ENCODE measurements around the gene MATR3. TPM values are rescaled to one million over a fixed set of nuclear protein-coding genes. Genes with fewer than 3 reads are reported as not detected.
A peak's percentile ranks its signal among the peaks of the same experiment; 100 is the strongest.
"Not testable (repeated sequence)": the region's sequence is repeated elsewhere in the genome, so short reads cannot be mapped to it uniquely, and the experiment has no call there.

MATR3 gene
- total RNA-seq, 1 experiment from 2014 or later, result 359 TPM

DNA sequence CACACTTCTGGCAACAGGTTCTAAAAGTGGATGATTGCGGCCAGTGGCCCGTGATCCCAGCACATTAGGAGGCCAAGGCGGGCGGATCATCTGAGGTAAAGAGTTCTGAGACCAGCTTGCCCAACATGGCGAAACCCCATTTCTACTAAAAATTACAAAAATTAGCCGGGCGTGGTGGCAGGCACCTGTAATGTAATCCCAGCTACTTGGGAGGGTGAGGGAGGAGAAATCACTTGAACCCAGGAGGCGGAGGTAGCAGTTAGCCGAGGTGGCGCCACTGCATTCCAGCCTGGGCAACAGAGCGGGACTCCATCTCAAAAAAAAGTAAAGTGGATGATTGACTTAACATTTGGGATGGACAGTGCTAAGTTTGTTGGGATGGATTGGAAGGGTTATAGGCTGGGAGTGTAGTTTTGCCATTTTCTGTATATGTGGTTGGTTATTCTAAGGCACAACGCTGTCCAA, 3.4 kb downstream of the MATR3 start:
- DNase-seq (ENCODE audit: extremely low read depth, low read depth), result no peak

DNA sequence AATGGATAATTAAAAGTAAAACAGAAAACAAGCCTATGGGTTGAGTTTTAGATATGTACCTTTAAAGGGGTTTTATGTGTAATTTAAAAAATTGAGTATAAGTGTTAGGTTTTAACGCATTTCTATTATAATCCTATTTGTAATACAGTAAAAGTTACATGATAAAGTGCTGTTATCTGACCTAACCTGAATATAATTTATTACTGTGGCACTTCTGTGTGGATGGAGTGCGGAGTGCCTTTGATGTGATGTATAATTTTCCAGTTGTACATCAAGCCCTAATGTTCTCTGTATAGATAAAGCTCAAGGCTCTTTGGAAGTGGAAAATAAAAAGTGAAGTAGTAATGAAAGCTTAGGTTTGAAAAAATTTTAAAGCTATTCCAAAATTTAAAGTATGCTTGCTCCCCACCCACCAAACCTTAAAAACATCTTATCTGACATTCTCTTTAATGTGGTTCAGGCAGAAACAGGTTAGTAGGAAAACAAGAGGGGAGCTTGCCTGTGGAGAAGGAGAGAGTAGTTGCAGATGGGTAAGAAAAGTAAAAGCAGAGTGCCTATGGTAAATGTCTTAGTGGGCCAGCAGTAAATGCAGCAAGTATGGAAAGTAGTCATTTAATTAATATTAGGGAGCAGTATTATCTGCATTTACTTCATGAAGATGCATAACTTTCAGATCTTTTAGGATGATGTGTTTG, 4.0 kb downstream of the MATR3 start:
- DNase-seq (ENCODE audit: extremely low read depth, low read depth), result no peak

DNA sequence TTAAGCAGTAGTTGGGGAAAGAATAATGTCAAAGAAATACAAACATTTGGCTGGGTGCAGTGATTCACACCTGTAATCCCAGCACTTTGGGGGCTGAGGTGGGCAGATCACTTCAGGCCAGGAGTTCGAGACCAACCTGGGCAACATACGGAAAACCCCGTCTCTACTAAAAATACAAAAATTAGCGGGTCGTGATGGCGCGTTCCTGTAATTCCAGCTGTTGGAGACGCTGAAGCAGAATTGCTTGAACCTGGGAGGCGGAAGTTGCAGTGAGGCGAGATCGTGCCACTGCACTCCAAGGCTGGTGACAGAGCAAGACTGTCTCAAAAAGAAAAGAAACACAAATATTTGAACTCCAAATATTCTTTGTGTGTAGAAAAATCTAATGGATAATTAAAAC, 4.7 kb downstream of the MATR3 start:
- no peak for DNase-seq (ENCODE audit: extremely low read depth, low read depth)

DNA sequence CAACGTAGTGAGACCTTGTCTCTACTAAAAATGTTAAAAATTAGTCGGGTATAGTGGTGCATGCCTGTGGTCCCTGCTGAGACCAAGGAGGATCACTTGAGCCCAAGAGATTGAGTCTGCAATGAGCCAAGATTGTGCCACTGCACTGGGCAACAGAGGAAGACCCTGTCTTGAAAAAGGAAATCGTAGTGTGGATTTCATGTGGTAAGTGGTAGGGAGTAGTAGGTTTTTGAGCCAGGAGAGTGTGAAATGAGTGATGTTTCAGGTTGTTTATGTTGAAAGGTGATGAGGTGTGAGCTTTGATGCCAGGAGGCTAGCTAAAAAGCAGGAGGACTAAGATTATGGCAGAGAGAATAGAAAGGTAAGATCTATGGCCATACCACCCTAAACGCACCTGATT, 5.9 kb downstream of the MATR3 start:
- DNase-seq (ENCODE audit: extremely low read depth, low read depth), result no peak

DNA sequence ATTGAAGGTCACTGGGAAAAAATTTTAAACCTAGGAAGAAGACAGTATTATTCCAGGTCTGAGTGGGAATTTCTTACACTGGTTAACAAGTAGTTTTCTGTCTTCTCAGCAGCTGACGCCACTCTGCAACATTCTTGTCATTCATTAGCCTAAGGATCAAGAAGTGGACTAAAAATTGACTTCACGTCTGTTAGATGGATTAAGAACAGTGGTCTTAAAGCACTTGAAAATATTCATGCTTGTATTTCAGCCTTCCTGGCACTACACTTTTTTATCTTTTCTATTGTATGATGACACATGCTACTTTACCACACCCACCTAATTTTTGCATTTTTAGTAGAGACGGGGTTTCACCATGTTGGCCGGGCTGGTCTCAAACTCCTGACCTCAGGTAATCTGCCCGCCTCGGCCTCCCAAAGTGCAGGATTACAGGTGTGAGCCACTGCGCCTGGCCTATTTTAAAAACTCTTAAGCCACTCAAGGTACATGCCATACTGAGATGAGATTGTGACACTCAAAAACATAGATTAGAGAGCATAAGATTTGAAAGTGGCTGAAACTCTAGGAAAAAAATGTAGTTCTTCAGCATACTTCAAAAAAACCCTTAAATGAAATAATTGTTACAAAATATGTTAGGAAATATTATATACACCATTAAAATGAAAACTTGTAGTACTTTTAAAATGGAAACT, 8.4 kb downstream of the MATR3 start:
- no peak for DNase-seq (ENCODE audit: extremely low read depth, low read depth)

DNA sequence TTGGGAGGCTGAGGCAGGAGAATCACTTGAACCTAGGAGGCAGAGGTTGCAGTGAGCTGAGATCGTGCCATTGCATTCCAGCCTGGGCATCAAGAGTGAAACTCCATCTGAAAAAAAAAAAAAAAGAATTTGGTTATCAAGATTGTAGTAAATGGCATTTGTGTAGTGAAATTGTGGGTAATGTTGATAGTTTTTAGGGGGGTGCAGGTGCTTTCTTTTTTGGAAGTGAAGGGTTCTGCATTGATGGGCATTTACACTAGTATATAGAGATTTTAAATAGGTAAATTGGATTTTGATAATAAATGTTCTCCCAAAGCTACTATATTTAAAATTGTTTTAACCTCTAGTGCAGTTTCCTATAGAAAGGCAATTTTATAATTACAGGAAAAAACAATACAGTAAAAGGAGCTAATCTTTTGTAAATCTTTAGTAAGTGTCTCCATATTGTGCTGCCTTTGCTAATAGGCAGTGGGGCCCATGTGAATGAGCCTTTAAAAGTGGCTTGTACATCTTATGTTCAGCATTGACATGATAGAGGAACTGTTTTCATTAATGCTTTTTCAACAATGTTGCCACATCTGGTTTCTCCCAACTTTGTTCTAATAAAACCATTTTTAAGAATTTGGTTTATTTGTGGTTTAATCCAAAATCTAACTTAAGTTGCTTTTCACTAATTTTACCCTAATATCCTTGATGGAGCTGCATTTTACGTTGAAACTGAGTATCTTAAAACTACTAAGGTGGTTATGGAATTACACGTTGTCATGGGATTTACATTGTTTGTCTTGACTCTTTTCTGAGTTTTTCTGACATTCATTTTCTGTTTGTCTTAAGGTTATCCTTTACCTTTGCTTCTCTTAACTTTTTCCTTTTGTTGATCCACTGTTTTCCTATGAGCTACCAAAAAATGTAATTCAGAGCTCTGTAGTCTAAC, 11.1 kb downstream of the MATR3 start:
- DNase-seq (ENCODE audit: extremely low read depth, low read depth), result no peak

DNA sequence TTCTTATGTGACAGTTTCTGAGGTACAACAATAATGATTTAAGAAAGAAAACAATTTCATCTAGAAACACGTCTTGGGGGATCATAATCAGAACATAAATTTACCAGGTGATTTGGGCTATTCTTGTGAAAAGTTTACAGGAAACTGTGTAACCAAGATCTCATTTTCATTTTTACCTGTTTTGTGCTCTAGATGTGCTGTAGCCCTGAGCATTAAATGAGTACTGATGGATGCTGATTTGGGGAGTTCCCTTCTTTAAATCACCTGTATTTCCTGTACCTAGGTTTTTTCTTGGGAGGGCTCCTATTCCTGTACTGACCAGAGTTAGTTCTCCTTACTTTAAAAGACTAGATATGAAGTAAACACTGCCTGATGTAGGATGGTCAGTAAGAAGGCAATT, 12.7 kb downstream of the MATR3 start:
- DNase-seq (ENCODE audit: extremely low read depth, low read depth), result no peak

DNA sequence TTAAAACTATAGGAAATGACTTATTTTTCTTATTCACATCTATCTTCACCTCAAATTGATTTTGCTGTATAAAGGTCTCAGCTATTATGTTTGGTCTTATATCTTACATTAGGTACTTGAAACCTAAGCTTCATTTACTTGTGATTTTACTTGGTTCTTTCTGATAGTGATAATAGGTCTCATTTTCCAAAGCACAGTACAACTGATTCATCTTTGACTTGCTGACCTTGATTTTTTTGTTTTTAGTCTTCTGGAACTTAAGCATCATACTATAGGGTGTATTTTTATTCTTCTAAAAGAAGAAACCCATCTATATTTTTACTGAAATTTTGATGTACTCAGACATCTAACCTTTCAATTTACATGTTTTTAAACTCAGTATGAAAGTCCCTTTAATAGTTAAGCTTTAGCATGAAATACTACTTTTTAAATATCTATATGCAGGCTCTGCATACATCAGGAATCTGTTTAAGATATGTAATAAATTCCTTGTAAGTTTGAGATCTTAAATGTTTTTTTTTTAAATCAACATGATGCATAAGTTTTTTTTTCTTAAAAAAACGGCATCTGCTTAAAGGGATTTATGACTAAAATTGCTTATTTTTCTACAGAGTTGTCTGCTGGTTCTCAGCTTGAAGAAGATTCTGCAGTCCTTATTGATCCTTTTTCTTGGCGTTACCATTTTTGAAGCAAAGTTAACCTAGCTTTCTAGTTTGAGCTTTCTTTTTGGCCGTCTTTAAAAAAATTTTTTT, 13.3 kb downstream of the MATR3 start:
- DNase-seq (ENCODE audit: extremely low read depth, low read depth), result no peak

DNA sequence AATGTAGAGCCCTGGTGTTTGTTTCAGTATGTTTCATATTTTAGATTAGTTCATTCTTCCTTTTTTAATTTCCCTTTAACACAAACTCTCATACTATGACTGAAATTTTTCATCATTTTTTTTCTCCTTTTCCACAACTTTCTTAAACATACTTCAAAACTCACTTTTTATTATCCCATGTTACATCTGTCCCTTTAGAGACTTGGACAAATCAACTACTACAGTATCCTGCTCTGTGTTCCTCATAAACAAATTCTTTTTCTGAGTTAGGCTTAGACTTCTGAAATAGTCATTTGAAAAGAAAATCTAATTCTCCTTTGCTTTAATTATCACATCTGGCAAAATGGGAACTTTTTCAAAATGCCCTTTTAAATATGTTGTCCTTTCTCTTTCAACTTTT, 15.3 kb downstream of the MATR3 start:
- no peak for DNase-seq (ENCODE audit: extremely low read depth, low read depth)

DNA sequence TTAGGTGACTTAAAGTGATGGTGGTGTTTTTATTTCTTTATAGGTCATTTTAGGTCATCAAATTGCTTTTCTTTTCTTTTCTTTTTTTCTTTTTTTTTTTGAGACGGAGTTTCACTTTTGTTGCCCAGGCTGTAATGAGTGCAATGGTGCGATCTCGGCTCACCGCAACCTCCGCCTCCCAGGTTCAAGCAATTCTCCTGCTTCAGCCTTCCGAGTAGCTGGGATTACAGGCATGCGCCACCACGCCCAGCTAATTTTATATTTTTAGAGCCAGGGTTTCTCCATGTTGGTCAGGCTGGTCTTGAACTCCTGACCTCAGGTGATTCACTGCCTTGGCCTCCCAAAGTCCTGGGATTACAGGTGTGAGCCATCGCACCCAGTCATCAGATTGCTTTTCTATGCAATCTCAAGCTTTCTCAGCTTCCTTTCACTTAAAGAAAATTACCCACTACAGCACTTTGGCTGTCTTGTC, 17.2 kb downstream of the MATR3 start:
- DNase-seq (ENCODE audit: extremely low read depth, low read depth), result not testable (repeated sequence)

DNA sequence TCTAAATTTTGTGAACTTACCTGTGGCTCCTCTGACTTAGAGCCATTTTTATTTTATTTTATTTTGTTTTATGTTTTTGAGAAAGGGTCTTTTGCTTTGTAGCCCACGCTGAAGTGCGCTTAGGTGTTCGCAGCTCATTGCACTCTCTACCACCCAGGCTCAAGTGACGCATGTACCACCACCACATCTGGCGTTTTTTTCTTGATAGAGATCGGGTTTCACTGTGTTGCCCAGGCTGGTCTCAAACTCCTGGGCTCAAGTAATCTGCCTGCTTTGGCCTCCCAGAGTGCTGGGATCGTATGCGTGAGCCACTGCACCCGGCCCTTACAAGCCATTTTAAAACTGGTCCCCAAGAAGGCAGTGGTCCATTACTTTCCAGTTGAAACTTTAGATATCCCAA, 18.5 kb downstream of the MATR3 start:
- no peak for DNase-seq (ENCODE audit: extremely low read depth, low read depth)

DNA sequence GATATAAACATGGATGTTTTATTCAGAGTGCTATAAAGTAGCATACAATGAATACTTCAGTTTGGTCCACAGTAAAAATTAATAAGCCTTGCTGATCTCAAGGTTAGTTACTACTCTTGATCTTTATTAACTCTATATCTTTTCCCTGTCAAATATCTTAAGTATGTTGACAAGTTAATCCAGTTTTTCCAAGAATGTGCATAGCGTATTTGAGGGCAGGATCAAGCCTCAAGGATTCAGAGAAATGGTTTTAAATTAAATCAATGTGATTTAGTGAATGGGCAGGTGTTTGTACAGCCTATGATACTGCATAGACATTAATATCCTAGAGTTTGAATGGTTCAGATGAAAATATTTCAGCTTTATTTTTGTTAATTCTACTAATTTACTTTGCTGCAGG, 20.7 kb downstream of the MATR3 start:
- no peak for DNase-seq (ENCODE audit: extremely low read depth, low read depth)

DNA sequence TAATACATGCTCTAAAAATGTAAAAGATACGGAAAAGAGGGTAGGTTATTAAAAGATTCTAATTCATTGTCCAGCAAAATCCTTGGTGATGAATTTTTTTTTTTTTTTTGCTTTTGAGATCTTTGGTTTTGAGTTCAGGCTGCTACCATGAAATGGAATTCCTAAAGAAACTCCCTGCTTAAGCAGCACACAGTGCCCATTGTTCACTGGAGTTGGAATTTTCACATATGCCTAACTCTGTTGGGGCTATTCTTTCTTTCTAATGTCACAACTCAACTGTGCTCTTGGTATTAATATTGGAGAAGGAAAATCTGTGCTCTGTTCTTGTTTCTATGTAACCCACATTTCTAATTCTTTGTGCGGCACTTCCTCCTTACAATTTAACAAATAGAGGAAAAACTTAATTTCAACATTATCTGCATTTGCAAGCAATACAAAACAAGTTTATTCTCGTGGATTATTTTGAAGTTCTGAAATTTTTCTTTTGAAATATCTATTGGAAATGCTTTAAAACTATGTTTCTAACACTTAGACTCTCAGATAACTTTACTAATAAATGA, 21.6 kb downstream of the MATR3 start:
- DNase-seq (ENCODE audit: extremely low read depth, low read depth), result no peak

DNA sequence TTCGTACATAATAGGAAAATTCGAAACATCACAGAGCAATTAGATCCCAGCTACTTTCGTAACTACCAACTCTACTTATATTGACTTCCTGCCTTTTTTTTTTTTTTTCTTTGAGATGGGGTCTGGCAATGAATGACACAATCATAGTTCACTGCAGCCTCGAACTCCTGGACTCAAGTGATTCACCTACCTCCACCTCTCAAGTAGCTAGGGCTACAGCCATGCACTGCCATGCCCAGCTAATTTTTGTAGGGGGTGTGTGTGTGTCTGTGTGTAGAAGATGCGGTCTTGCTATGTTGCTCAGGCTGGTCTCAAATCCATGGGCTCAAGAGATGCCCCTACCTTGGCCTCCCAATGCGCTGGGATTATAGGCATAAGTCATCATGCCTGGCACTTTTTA, 42.3 kb downstream of the MATR3 start:
- DNase-seq (ENCODE audit: extremely low read depth, low read depth), result no peak

DNA sequence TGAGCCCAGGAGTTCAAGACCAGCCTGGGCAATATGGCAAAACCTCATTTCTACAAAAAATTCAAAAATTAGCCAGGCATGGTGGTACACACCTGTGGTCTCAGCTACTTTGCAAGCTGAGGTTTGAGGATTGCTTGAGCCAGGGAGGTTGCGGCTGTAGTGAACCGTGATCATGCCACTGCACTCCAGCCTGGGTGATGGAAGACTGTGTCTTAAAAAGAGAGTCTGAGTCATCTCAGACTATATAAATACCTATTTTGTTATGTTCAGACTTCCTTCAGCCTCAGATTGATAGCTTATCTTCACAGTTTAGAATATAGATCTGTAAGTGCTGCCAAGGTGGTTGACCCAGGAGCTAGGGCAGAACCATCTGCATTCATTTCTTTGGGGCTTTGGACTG, 46.5 kb downstream of the MATR3 start:
- no peak for DNase-seq (ENCODE audit: extremely low read depth, low read depth)

DNA sequence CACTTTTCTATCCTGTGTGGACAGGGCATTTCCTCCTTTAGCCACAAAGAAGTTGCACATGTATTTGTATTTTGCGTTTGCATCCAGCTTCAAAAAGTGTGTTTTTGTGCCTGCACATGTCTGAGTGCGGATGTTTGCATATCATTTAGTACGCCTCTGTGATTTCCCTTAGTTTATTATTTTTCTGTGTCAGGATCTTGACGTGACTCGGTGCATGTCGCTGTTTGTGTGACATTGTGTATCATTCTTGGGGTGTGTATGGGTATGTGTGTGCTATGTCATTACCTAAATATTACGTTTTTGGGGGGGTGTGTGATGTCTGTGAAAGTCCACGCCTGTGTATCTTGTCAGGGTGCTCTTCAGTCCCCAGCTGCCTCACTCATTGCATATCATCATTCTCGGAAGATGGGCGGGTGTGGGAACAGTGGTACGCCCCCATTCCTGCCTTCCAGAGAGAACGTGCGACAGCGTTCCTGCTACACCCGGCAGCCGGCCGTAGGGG, 47.7 kb downstream of the MATR3 start:
- peak; percentile 43 for DNase-seq (ENCODE audit: extremely low read depth, low read depth)

DNA sequence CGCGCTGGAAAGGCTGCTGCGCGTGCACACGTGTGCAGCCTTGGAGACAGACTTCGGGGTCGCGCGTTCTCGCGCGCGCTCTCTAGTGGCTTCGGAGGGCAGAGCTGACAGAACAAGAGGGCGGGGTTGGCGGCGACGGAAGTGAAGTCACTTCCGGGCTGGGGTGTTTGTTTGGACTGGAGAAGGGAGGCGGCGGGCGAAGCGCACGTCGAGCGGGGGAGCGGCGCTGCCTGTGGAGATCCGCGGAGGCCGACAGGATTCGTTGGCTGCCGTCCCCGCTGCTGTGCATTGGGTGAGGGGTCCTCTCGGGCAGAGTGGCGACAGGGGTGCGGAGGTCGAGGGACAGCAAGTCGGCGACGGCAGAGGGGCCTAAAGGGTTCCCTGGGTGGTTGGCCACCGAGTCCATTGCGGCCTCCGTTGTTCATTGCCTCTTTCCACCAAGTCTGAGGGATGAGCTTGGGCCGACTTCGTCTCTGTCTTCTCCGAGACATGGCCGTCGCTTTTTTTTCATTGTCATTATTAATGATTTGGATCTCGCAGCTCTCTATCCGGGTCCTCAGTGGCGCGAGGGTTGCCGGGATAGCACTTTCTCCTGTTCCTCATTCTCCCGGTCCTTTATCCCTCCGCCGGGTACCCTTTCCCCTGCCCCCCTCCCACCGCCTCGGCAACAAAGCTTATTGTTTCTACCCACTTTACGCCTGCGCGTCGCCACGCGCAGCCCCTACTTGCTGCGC, 48.3 kb downstream of the MATR3 start, which contains the start of gene PAIP2:
Gene PAIP2, plus strand, starts transcription at position 166 of the 734 bp plus-strand sequence. CDS start 21,931 bp downstream, outside the sequence.
- DNase-seq (ENCODE audit: extremely low read depth, low read depth), result peak; percentile 97

DNA sequence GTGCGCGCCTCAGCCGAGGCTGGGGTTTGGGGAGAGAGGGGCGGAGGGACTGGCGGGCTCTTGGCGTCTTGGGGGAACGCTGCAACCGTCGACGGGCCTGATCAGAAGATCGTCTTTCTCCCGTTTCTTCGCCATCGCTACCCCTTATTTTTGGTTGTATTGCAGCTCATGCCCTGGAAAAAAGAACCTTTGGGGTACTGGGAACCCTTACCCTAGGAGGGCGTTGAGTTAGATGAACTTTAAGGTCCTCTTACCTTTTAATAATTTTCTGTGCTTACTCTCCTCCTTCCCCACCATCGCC, 48.8 kb downstream of the MATR3 start:
- no peak for DNase-seq (ENCODE audit: extremely low read depth, low read depth)

DNA sequence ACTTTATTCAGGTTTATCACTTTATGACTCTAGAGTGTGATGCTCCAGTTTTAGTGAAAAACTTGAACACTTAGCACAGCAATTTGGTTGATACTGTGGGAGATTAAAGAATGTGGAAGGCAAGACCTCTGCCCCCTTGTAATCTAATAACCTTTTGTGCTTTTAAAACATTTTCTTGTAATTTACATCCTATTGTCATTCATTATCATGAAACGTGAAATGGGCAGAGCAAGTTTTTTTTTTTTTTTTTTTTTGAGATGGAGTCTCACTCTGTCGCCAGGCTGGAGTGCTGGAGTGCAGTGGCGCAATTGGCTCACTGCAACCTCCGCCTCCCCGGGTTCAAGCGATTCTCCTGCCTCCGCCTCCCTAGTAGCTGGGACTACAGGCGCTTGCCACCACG, 49.9 kb downstream of the MATR3 start:
- no peak for DNase-seq (ENCODE audit: extremely low read depth, low read depth)

Measured in NCI-H460 (cell line).